NCI-H2107 treated with DMSO at 0.1 percent for 48 hours (cell line): ENCODE results near the gene TCHP.

Experiments used
- DNase-seq: peaks from one replicate; lab custom pipeline; 2025; ENCODE audit not compliant: unreplicated experiment; lab: John Stamatoyannopoulos, UW

TCHP gene

GRCh38 chr12:109932878-109933503 is 32.9 kb downstream of the TCHP start:
- no peak for DNase-seq

GRCh38 chr12:109934026-109934425 is 34.0 kb downstream of the TCHP start:
- DNase-seq = no peak

DNA sequence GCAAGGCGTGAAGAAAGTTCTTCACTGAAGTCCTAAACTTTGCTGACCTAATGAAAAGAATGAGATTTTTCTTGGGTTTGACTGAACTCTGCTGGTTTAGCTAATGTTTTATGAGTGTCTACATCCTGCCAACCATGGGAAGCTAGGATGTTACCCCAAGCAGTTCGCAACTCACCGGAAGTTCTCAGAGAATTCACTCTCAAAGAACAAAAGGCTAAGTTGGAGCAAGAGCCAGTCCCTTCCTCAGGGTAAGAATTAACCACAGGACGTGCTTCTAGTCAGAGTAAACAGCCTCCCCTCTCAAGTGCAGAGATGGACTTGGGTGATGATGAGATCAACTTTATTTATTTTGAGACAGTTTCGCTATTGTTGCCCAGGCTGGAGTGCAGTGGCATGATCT is 37.3 kb downstream of the TCHP start:
- DNase-seq = no peak

DNA sequence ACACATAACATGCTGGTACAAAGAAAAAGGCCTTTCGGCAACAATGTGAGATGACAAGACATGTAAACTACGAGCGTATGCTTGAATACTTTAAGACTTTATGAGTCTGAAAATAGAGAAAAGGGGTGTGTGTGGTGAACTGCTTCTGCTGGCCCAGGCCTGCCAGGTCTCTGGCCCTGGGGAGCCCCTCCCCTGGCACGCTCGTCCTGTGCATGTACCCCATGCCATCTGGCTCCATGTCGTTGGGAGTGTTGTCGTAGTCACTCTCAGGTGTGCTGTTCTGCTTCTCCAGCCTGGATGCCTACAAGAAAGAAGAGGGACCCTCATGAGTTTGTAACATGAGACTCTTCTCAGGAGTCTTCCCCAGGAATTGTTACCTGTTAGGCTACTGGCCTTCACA is 38.9 kb downstream of the TCHP start:
- DNase-seq = no peak

- DNase-seq = no peak
These were observed 39.4 kb downstream of the TCHP start for GRCh38 chr12:109939504-109939903.

- DNase-seq = no peak
These were observed 40.4 kb downstream of the TCHP start for GRCh38 chr12:109940339-109940923.

GRCh38 chr12:109943811-109944210 is 43.7 kb downstream of the TCHP start:
- DNase-seq = no peak

DNA sequence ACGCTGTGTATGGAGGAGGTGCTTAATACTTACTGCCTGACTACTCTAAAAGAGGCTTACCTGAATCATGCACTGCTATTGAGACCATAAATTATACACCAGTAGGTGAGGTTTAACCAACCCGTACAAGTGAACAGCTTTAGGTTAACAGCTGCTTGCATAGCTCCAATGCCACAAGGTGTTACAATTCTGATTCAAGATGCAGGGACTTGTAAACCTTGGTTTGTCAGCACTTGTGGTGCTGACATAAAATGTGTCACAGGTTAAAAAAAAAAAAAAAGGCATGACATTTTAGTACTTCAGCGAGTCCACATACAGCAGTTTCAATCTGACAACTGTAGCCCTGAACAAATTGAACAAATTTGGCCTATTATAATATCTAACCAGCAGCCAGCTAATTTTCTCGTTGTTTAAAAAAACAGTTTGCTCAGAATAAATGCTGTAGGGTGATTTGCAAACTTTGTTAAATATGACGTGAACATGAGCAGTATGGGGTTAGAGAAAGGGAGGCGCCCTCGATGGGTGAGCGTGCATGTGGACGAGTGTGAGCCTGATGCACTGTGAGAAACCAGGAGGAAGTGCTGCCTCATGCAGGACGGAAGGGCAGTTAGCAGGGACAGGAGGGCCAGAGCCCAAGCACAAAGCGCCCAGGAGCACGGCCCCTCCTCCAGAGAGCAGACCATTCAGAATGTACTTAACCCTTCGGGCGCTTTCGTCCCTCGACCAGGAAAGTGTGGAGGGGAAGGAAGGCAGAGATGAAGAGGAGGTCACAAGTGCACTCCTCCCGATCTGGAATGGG is 44.7 kb downstream of the TCHP start:
- no peak for DNase-seq

GRCh38 chr12:109946505-109946904 is 46.4 kb downstream of the TCHP start:
- no peak for DNase-seq

DNA sequence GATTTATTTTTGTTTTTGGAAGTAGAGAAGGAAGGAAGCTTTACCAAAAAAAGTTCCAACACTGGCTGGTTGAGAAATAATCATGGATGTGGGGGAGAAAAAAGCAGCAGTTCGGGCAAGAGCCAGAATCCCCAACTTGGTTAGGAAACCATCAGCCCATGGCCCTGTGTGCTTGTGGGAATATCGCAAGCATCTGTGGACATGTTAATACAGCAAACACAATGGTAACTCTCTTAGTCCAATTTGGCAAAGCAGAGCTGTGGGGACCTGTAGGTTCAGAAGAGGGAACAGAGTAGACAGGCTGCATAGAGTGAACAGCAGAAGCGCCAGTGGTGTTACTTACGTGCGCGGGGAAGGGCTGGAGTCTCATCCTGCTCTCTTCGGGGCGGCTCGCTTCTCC is 46.8 kb downstream of the TCHP start:
- DNase-seq = no peak

DNA sequence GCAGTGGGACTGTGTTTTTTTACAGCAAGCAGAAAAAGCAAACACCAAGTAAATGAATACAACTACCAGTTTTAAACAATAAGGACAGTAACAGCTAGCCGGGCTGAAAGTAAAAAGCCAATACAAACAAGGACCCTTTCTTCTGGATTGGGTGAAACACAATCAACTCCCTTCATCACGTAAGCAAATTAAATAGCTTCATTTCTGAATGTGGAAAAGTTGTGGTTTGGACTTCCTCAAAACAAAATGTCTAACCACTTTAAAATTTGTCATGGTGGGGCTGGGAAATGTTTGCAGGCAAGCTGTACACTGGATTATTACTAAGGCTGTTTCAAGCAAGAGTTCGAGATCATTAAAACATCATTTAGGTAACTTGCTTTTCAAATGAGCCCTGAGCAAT is 47.4 kb downstream of the TCHP start:
- DNase-seq = no peak

DNA sequence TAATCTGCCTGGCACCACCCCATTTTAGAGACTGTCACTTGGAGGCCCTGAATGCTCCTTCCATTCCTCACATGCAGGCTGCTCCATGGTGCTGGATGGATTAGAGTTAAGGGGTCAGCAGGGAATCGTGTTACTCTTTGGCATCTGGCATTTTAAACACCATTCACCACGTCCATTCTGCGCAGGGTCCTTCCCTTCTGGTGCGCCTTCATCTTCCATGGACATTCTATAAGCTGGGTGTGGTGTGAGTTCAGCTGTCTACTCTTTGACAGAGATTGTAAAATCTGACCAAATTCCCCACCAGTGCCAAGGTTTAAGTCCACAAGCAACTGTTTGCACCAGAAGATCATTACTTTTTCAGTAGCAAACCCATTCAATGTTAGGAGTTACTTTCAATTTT is 48.3 kb downstream of the TCHP start:
- no peak for DNase-seq

DNA sequence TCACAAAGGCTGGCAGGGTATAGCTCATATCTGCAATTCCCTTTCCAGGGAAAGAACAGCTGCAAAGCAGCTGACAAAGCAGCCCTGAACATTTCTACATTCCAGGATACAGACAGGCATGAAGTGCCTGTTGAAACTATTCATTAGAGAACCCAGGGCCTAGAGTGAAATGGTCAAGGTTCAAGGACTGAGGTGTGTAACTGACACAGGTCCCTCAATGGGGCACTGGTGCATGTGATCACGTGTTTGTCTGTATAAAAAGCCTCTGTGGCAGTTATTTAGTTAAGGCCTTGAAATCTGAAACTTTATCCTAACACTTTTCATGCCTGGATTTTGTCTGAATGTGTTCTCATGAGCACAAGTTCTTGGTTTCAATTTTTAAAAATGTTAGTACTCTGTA is 49.0 kb downstream of the TCHP start:
- DNase-seq = peak; percentile 93

- no peak for DNase-seq
These were observed 50.6 kb downstream of the TCHP start for GRCh38 chr12:109950625-109951024.

GRCh38 chr12:109951136-109951535 is 51.1 kb downstream of the TCHP start:
- no peak for DNase-seq

GRCh38 chr12:109951751-109952150 is 51.7 kb downstream of the TCHP start:
- DNase-seq = no peak

DNA sequence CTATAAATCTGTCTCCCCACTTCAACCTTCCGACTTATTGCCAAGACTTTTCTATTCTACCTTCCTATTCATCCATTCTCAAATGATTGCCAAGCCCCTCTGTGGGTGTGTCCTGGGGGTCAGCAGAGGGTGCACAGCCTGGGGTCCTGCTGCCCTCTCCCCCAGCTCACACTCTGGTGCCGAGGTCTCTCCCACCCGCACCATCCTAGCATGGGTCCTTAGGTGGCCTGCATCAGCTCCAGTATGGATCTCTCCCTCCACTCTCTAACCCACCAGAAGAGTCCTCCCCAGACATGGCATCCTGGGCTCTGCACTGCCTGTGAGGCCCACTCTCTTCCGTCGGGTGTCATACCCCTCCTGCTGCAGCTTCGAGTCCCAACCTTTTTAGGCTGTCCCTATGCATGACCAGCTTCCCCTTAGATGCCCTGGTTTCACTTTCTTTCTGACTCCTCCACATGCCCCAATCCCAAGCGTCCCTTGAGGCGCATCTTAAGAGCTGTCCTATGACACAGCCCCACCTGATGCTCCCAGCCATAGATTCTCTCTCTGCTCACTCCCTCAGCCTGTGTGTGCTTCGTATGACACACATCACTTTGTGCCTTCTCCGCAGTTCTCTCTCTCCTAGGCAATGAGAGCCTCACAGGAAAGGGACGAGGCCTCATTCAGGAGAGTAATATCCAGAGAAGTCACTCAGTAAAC is 52.2 kb downstream of the TCHP start:
- DNase-seq = no peak

- no peak for DNase-seq
These were observed 52.8 kb downstream of the TCHP start for GRCh38 chr12:109952873-109953272.

DNA sequence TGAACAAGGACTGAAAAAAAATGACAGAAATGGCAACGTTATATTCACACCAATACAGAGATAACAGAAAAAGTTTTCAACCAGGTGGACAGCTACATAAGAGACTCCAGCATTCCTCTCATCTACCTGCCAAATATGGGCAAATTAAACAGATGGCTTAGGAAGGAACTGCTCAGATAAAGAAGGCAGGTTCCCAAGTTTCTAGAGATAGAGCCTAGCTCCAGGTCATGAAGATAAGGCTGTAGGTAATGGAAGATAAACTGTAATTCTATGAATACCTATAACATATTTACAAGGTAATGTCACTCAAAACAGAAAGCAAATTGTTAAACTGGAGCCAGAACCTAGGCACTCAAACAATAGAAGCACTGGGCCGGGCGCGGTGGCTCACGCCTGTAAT is 53.6 kb downstream of the TCHP start:
- DNase-seq = no peak

DNA sequence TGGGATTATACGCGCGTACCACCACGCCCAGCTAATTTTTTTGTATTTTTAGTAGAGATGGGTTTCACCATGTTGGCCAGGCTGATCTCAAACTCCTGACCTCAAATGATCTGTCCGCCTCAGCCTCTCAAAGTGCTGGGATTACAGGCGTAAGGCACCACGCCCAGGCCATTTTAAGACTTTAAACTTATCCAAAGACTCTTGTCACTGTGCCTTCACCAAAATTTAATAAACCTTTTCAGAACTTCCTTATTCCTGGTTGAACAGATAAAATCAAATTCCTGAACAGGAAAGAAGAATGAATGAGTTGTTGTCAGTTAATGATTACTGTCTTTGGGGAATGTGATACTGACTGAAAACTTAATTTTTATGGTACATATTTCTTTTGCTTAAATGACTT is 58.3 kb downstream of the TCHP start:
- no peak for DNase-seq

DNA sequence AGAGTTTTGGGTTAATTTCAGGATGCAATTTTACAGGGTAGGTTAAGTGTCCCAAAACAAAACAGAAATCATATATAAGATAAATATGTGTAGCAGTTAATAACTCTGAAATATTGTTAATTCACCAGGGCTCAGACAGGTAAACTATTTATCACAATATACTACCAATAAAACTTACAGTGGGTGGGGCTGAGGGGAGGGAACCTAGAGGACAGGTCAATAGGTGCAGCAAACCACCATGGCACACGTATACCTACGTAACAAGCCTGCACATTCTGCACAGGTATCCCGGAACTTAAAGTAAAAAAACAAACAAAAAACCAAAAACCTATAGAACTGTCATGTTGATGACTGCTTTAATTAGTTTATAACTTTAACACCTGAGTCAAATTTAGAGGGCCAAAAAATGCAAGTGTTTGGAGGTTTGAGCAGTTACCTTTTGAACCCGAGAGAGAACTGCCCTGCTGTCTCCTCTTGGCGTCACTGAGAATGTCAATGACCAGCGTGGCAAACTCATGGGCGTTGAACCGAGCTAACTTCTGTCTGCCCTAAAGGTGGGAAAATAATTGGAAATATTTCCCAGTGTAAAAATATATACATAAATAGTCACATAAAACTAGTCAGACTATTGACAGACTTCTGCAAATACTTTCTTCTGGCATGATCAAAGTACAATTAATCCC is 59.5 kb downstream of the TCHP start:
- DNase-seq = no peak
